ENCODE data around the gene SNX11. TPM values are rescaled to one million over a fixed set of nuclear protein-coding genes. Genes with fewer than 3 reads are reported as not detected.
"Not testable (repeated sequence)": the region's sequence is repeated elsewhere in the genome, so short reads cannot be mapped to it uniquely, and the experiment has no call there.

The SNX11 gene
- total RNA-seq = 14.0 and 15.9 TPM in 2 replicates

- peak; percentile 90 for DNase-seq
Measured at GRCh38 chr17:48107137-48108055, at the start of gene SNX11. Gene SNX11, plus strand, starts transcription at chr17:48107766. Its CDS starts 4,278 bp downstream, at chr17:48112044.

- DNase-seq = no peak
Measured at GRCh38 chr17:48058393-48059124, 49.0 kb upstream of the SNX11 start.

GRCh38 chr17:48059125-48059668 is 48.4 kb upstream of the SNX11 start:
- no peak for DNase-seq

- DNase-seq = no peak
Measured at GRCh38 chr17:48060249-48060648, 47.3 kb upstream of the SNX11 start.

- no peak for DNase-seq
Measured at GRCh38 chr17:48062273-48062672, 45.3 kb upstream of the SNX11 start.

GRCh38 chr17:48064638-48065037 is 42.9 kb upstream of the SNX11 start:
- no peak for DNase-seq

GRCh38 chr17:48066192-48066591 is 41.4 kb upstream of the SNX11 start:
- DNase-seq = no peak

- DNase-seq = peak; percentile 50
Measured at GRCh38 chr17:48066656-48067055, 40.9 kb upstream of the SNX11 start.

GRCh38 chr17:48067245-48067644 is 40.3 kb upstream of the SNX11 start:
- DNase-seq = no peak

GRCh38 chr17:48067808-48068207 is 39.8 kb upstream of the SNX11 start:
- not testable (repeated sequence) for DNase-seq

- peak; percentile 57 for DNase-seq
Measured at GRCh38 chr17:48068491-48068961, 39.0 kb upstream of the SNX11 start.

GRCh38 chr17:48070195-48070594 is 37.4 kb upstream of the SNX11 start:
- DNase-seq = no peak

- DNase-seq = no peak
Measured at GRCh38 chr17:48071654-48072053, 35.9 kb upstream of the SNX11 start.

- DNase-seq = not testable (repeated sequence)
Measured at GRCh38 chr17:48072811-48073210, 34.8 kb upstream of the SNX11 start.

- DNase-seq = not testable (repeated sequence)
Measured at GRCh38 chr17:48073566-48074094, 33.9 kb upstream of the SNX11 start.

GRCh38 chr17:48074322-48075081 is 33.1 kb upstream of the SNX11 start:
- DNase-seq = peak; percentile 86

- DNase-seq = not testable (repeated sequence)
Measured at GRCh38 chr17:48077152-48077551, 30.4 kb upstream of the SNX11 start.

- no peak for DNase-seq
Measured at GRCh38 chr17:48081858-48082257, 25.7 kb upstream of the SNX11 start.

- DNase-seq = no peak
Measured at GRCh38 chr17:48084932-48085331, 22.6 kb upstream of the SNX11 start.

- DNase-seq = peak; percentile 41
Measured at GRCh38 chr17:48093341-48094045, 14.1 kb upstream of the SNX11 start.

GRCh38 chr17:48095611-48096010 is 12.0 kb upstream of the SNX11 start:
- no peak for DNase-seq

Data from dermis blood vessel endothelial cell (primary cell).